ENCODE results near the gene SNRPB. TPM values are rescaled to one million over a fixed set of nuclear protein-coding genes. Genes with fewer than 3 reads are reported as not detected.

Gene SNRPB
- total and polyA plus RNA-seq, 2 of the 13 experiments (the other 11 are each of a cell fraction or from before 2014, with no cell fraction given) = 473 to 844 TPM

- no peak for TF ChIP-seq SRSF9 (IDR thresholded peaks at IDR 0.05; ENCODE audit: borderline replicate concordance, insufficient read depth, low read depth, low read length, poor library complexity, severe bottlenecking)
- peak; percentile 49; the same call in 1 of the 2 replicates for TF ChIP-seq KDM3A (CRISPR knock-in tag; IDR thresholded peaks at IDR 0.05; ENCODE audit: low read depth)
- TF ChIP-seq, protein P1, sequence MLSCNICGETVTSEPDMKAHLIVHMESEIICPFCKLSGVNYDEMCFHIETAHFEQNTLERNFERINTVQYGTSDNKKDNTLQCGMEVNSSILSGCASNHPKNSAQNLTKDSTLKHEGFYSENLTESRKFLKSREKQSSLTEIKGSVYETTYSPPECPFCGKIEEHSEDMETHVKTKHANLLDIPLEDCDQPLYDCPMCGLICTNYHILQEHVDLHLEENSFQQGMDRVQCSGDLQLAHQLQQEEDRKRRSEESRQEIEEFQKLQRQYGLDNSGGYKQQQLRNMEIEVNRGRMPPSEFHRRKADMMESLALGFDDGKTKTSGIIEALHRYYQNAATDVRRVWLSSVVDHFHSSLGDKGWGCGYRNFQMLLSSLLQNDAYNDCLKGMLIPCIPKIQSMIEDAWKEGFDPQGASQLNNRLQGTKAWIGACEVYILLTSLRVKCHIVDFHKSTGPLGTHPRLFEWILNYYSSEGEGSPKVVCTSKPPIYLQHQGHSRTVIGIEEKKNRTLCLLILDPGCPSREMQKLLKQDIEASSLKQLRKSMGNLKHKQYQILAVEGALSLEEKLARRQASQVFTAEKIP (CRISPR knock-in tag; IDR thresholded peaks at IDR 0.05; ENCODE audit: borderline replicate concordance) = no peak
- TF ChIP-seq ZNF572 (CRISPR knock-in tag; IDR thresholded peaks at IDR 0.05) = no peak; the same call in 1 of the 2 replicates
- TF ChIP-seq ZNF512B (CRISPR knock-in tag; IDR thresholded peaks at IDR 0.05; ENCODE audit: borderline replicate concordance) = no peak
- TF ChIP-seq GLMP (CRISPR knock-in tag; IDR thresholded peaks at IDR 0.05; ENCODE audit: borderline replicate concordance) = no peak
- TF ChIP-seq ZNF30 (CRISPR knock-in tag; IDR thresholded peaks at IDR 0.05) = peak; percentile 94; the same call in 1 of the 2 replicates
- peak; percentile 94 for TF ChIP-seq BORCS8-MEF2B (CRISPR knock-in tag; IDR thresholded peaks at IDR 0.05)
- TF ChIP-seq HNF1A (IDR thresholded peaks at IDR 0.05; ENCODE audit: low read depth) = peak; percentile 31; the same call in 1 of the 2 replicates
- TF ChIP-seq HNF1A (CRISPR knock-in tag; IDR thresholded peaks at IDR 0.05; ENCODE audit: borderline replicate concordance) = 0 out of 2 replicates have a peak, but pooled peaks have one; percentile 20
- no peak for TF ChIP-seq ZNF282 (IDR thresholded peaks at IDR 0.05; ENCODE audit: partially characterized antibody)
- peak; percentile 32; the same call in 1 of the 2 replicates for TF ChIP-seq ZNF569 (CRISPR knock-in tag; IDR thresholded peaks at IDR 0.05; ENCODE audit: borderline replicate concordance)
- TF ChIP-seq POGZ (CRISPR knock-in tag; IDR thresholded peaks at IDR 0.05) = no peak; the same call in 1 of the 2 replicates
- peak; percentile 94 for TF ChIP-seq DMAP1 (CRISPR knock-in tag; IDR thresholded peaks at IDR 0.05)
- TF ChIP-seq EP300 (IDR thresholded peaks at IDR 0.05; ENCODE audit: low read depth in 2 of 2, low read length in 2 of 2) = no peak; a peak in 1 of 4 replicates
- peak; percentile 49; the same call in 1 of the 2 replicates for TF ChIP-seq EP300 (CRISPR knock-in tag; IDR thresholded peaks at IDR 0.05; ENCODE audit: borderline replicate concordance)
- no peak for TF ChIP-seq ZNF841 (CRISPR knock-in tag; IDR thresholded peaks at IDR 0.05; ENCODE audit: borderline replicate concordance)
- peak; percentile 20; the same call in 1 of the 2 replicates for TF ChIP-seq MIER3 (CRISPR knock-in tag; IDR thresholded peaks at IDR 0.05; ENCODE audit: borderline replicate concordance)
Measured at GRCh38 chr20:2508631-2509467, 38.3 kb upstream of the SNRPB start, which contains the start of gene ZNF343 (continued).
